GM10266 (cell line): ENCODE results near the gene VPS33A.
A peak's percentile ranks its signal among the peaks of the same experiment; 100 is the strongest.

Source experiments
- DNase-seq: peaks from one replicate; pipeline ENCODE4 v3.0.0; 2012; ENCODE audit errors: extremely low spot score
- TF ChIP-seq, protein P1 (sequence below): IDR thresholded peaks from 2 replicates; pipeline ENCODE4 v1.5.1; 2012; ENCODE audit warnings: mild to moderate bottlenecking, low read depth; ENCODE audit not compliant: control insufficient read depth, insufficient read depth; ENCODE audit errors: missing control alignments

Gene VPS33A

DNA sequence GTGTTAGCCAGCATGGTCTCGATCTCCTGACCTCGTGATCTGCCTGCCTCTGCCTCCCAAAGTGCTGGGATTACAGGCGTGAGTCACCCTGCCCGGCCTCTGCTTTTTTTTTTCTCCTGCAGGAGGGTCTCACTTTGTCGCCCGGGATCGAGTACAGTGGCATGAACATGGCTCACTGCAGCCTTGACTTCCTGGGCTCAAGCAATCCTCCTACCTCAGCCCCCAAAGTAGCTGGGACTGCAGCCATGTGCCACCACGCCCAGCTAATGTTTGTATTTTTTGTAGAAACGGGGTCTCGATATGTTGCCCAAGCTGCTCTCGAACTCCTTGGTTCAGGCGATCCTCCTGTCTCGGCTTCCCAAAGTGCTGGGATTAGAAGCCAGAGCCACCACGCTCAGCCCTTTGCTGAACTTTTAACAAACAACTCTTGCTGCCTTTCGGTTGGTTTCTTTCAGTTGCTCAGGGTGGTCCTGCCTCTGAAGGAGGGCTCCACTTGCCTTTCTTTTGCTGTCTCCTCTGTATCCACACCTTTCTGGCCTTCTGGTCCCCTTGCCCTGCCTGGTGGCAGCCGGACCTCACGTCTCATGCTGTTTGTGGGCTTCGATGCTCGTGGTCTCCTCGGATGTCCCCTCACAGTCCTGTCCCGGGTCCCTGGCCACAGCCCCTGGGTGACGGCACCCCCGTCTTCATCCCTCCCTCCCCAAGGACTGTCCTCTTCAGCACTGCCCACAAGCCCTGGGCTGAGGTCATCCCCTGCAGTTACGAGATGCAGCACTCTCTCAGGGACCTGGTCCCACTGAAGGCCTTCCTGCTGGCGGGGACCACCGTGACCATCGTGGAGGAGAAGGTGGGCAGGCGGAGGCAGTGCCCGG lies 66.6 kb downstream of the VPS33A start:
- no peak for DNase-seq
- TF ChIP-seq, protein P1, sequence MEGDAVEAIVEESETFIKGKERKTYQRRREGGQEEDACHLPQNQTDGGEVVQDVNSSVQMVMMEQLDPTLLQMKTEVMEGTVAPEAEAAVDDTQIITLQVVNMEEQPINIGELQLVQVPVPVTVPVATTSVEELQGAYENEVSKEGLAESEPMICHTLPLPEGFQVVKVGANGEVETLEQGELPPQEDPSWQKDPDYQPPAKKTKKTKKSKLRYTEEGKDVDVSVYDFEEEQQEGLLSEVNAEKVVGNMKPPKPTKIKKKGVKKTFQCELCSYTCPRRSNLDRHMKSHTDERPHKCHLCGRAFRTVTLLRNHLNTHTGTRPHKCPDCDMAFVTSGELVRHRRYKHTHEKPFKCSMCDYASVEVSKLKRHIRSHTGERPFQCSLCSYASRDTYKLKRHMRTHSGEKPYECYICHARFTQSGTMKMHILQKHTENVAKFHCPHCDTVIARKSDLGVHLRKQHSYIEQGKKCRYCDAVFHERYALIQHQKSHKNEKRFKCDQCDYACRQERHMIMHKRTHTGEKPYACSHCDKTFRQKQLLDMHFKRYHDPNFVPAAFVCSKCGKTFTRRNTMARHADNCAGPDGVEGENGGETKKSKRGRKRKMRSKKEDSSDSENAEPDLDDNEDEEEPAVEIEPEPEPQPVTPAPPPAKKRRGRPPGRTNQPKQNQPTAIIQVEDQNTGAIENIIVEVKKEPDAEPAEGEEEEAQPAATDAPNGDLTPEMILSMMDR = no peak

DNA sequence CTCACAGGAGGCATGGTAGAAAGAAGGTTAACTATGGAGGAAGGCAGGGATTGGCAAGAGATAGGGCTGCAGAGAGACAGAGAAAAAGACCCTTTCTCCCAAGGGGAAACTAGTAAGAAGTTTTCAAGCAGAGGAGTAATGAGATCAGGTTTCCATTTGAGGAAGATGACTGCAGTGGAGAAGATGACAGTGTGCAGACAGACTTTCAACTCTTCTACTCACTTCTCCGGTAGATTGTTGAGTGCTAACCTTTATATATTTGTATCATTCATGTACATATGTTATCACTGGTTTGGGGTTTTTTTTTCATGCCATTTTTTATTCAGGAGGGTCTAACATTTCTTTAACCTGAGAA lies 68.7 kb downstream of the VPS33A start:
- TF ChIP-seq, protein P1 = no peak
- DNase-seq = no peak

DNA sequence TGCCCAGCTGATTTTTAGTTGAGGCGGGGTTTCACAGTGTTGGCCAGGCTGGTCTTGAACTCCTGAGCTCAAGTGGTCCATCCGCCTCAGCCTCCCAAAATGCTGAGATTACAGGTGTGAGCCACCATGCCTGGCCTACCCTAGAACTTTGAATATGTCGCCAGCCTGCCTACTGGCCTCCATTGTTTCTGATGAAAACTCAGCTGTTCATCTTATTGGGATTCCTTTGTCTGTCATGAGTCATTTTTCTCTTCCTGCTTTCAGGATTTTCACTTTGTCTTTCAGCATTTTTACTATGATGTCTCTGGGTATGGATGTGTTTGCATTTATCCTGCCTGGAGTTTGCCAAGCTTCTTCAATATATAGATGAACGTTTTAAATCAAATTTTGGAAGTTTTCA lies 70.9 kb downstream of the VPS33A start:
- DNase-seq = no peak
- TF ChIP-seq, protein P1 = no peak

DNA sequence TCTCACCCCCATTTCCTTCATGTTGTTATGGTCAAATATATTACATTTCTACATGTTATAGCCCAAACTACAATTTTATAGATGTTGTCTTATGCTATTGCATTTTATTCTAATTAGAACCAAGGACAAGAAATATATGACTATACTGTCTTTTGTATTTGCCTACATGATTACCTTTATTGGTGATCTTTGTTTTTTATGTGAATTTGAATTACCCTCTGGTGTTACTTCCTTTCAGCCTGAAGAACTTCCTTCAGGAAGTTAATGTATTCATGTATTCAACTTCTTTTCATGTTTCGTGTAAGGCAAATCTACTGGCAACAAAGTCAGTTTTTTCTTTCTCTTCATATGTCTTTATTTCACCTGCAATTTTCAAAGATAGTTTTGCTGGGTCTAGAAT lies 71.5 kb downstream of the VPS33A start:
- no peak for DNase-seq
- TF ChIP-seq, protein P1 = no peak

DNA sequence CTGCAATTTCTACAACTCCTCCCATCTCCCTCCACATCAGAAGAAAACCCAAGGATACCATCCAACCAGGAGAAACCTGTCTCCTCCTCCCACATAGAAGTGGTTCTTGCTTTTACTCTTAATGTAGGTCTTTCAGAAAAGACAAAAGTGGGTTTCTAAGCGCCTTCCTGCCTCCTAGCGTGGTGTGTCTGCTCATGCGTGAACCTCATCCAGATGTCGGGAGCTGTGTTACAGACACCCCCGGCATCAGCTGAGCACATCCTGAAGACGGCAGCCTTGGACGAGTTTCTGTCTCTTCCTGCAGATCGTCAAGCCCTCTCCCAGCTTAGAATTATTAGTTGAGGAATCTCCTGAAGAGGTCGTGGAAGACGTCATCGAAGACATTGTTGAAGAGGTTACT lies 73.9 kb downstream of the VPS33A start:
- TF ChIP-seq, protein P1 = no peak
- no peak for DNase-seq

DNA sequence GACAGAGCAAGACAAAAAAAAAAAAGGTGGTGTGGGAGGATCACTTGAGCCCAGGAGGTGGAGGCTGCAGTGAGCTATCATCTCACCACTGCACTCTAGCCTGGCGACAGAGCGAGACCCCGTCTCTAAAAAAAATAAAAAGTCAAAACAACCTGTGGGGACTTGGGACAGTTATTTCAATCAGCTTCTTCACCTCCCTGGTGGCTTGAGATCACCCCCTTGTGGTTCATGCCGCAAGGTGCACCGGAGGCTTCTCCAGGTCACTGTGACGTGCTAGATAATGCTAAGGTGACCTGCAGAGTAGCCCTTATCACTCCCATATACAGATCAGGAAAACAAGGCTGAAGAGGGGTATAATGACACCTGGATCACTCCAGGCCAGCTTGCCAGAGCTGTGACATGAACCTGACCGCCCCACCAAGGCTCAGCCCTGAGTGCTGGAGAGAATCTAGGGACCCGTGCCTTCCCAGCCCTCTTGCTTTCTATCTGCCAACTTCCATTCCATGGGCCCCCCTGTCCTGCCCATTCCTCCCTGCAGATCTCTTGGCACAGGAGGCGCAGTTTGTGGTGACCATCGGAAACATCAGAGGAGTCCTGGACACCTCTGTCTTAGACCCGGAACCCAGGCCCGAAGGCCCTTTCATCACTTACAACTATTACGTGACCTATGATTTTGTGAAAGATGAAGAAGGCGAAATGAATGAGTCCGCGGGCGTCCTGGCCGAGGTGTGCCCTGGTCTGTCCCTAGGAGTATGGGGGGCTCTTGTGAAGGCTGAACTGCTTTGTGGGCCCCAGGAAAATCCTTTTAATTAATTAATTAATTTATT lies 75.2 kb downstream of the VPS33A start:
- DNase-seq = peak; percentile 86

More for the DNA sequence above, 75.2 kb downstream of the VPS33A start:
- TF ChIP-seq, protein P1 = peak; percentile 90
